ENCODE results near the gene MYOG. TPM values are rescaled to one million over a fixed set of nuclear protein-coding genes. Genes with fewer than 3 reads are reported as not detected.

The MYOG gene
- total RNA-seq, 2 experiments from 2014 or later: not detected

DNA sequence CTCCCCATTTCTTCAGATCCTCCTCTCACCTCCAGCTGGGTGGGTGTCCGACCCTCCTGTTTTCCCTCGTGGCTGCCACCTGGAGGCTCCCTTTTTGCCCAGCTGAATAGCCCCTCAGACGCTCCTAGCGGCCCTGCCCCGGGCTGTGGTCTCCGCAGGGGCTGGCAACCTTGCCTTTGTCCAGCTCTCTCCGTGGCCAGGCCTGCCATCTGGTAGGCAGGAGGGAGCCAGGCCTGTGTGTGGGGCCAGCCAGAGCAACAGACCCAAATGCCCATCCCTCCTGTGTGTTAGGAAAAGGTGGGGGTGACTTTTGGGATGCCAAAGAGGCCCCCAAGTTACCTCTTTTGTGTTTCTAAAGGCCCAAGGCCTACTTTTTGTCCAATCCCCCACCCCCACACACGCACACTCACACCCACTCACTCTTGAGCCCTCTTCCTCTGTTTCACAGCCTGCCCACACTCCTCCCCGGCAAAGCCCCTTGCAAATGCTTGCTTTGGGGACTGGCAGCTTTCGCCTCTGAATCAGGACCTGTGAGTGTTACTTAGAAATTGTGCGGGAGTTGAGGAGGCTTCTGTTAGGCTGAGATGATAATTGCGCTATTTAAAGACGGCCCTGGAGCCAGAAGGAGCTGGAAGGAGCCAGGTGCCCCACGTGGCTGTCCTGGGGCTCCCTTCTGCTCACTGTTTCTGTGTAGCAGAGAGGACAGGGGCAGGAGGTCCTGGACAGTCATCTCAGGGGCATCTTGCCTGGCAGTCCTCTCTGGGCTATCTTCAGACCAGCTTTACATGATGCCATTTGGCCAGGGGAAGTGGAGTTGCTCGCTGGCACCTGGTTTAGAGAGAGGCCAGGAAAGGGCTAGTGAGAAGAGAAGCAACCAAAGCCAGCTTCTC, 50.5 kb downstream of the MYOG start:
- Histone ChIP-seq H2AFZ (ENCODE audit: low read length) (no peak overlapping the region), H3K4me3 (ENCODE audit: low read depth, low read length, poor library complexity, severe bottlenecking) (no peak overlapping the region), H4K20me1 (ENCODE audit: insufficient read depth, low read length) (no peaks in the 10 kb centered on the region), H3K4me1 (ENCODE audit: insufficient read depth, low read length, poor library complexity, severe bottlenecking) (peaks cover 8% of the 10 kb centered on the region), H3K9me3 (ENCODE audit: low read length) (no peaks in the 10 kb centered on the region), H3K27ac (ENCODE audit: low read depth, low read length, poor library complexity, severe bottlenecking) (no peak overlapping the region), H3K9me2 (ENCODE audit: insufficient read depth, low read length) (no peaks in the 10 kb centered on the region), H3K4me2 (ENCODE audit: low read length) (no peak overlapping the region), H3K36me3 (ENCODE audit: insufficient read depth, low read length) (no peaks in the 10 kb centered on the region), H3K79me2 (ENCODE audit: insufficient read depth, low read depth, low read length) (no peaks in the 10 kb centered on the region)
- BruUV-seq (replicated peaks): no TSS peak
- ChIA-PET POLR2A (interaction anchor here (0.7 kb wide), 1 partner anchor 163 kb away, joined by 3 read pairs; no protein-coding TSS in a partner anchor), CTCF (ENCODE audit: unreplicated experiment) (no interaction called here)
- intact Hi-C loops (cut with micrococcal nuclease; ENCODE audit: unreplicated experiment): no loop called here
- no peak for DNase-seq (ENCODE audit: low spot score)
- TF ChIP-seq EZH2phosphoT487 (IDR thresholded peaks at IDR 0.05; ENCODE audit: borderline replicate concordance, low read depth, low read length): no peak
- TF ChIP-seq, protein P1, sequence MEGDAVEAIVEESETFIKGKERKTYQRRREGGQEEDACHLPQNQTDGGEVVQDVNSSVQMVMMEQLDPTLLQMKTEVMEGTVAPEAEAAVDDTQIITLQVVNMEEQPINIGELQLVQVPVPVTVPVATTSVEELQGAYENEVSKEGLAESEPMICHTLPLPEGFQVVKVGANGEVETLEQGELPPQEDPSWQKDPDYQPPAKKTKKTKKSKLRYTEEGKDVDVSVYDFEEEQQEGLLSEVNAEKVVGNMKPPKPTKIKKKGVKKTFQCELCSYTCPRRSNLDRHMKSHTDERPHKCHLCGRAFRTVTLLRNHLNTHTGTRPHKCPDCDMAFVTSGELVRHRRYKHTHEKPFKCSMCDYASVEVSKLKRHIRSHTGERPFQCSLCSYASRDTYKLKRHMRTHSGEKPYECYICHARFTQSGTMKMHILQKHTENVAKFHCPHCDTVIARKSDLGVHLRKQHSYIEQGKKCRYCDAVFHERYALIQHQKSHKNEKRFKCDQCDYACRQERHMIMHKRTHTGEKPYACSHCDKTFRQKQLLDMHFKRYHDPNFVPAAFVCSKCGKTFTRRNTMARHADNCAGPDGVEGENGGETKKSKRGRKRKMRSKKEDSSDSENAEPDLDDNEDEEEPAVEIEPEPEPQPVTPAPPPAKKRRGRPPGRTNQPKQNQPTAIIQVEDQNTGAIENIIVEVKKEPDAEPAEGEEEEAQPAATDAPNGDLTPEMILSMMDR (conservative IDR thresholded peaks at IDR 0.05; ENCODE audit: low read length): no peak

DNA sequence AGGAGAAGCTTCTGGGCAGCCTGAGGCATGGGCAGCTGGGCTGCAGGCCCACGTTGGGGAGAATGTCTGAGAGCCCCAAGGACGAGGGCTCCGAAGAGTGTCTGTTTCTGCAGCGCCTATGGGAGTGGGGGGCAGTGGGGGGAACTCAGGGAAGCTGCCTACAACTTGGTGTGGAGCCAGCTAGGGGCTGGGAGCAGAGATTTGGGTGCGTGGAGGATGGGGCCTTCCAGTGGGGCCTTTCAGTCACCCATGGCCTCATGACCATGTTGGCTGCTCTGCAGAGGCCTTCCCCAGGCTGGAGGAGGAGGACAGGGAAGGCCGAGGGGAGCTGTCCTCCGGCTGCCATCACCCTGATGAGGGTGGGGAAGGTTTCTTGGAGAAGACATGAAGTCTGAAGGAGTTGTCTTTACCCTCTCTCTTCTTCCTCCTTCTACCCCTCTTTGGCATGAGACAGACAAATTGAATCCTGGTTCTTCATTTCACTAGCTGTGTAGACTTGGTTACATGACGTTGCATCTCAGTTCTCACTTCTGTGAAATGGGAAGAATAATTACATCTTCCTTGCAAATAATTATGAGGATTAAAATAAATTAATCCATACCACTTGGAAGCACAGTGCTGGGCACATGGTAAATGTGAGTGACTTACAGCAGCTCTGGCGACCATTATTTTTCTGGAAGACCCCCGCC, 51.2 kb downstream of the MYOG start:
- BruUV-seq (replicated peaks): no TSS peak
- Histone ChIP-seq H3K79me2 (ENCODE audit: insufficient read depth, low read depth, low read length) (no peaks in the 10 kb centered on the region), H2AFZ (ENCODE audit: low read length) (no peak overlapping the region), H4K20me1 (ENCODE audit: insufficient read depth, low read length) (no peaks in the 10 kb centered on the region), H3K9me2 (ENCODE audit: insufficient read depth, low read length) (no peaks in the 10 kb centered on the region), H3K4me3 (ENCODE audit: low read depth, low read length, poor library complexity, severe bottlenecking) (no peak overlapping the region), H3K4me2 (ENCODE audit: low read length) (no peak overlapping the region), H3K36me3 (ENCODE audit: insufficient read depth, low read length) (no peaks in the 10 kb centered on the region), H3K4me1 (ENCODE audit: insufficient read depth, low read length, poor library complexity, severe bottlenecking) (peaks cover 8% of the 10 kb centered on the region), H3K27ac (ENCODE audit: low read depth, low read length, poor library complexity, severe bottlenecking) (no peak overlapping the region), H3K9me3 (ENCODE audit: low read length) (no peaks in the 10 kb centered on the region)
- POLR2A ChIA-PET: interaction anchor here (0.5 kb wide), 1 partner anchor 1205 kb away, joined by 6 read pairs; the partner anchor contains the start of gene IPO9
- no peak for TF ChIP-seq EZH2phosphoT487 (IDR thresholded peaks at IDR 0.05; ENCODE audit: borderline replicate concordance, low read depth, low read length)
- TF ChIP-seq, protein P1 (conservative IDR thresholded peaks at IDR 0.05; ENCODE audit: low read length): no peak
- intact Hi-C loops (cut with micrococcal nuclease; ENCODE audit: unreplicated experiment): no loop called here
- DNase-seq (ENCODE audit: low spot score): no peak
- CTCF ChIA-PET (ENCODE audit: unreplicated experiment): interaction anchor here (0.8 kb wide), 1 partner anchor 183 kb away, joined by 3 read pairs; no protein-coding TSS in a partner anchor
